ENCODE measurements around the gene CILP.

CILP gene

DNA sequence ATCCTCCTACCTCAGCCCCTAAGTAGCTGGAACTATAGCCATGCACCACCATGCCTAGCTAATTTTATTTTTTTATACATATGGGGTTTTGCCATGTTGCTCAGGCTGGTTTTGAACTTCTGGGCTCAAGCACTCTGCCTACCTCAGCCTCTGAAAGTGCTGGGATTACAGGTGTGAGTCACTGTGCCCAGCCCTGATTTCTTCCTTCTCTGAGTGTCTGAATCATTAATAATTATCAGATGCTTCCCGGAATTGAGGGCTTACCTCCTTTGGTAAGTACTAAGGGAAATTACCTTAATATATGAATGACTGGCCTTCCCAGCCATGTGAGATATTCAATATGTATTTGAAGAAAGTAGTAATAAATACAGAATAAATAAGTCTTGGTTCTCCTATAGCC lies 33.4 kb downstream of the CILP start:
- Histone ChIP-seq H3K9me3 (ENCODE audit: control extremely low read depth in 1 of 5, control insufficient read depth in 4 of 5, insufficient read depth in 2 of 5, low read depth in 1 of 5, low read length in 4 of 5) (no peaks in the 10 kb centered on the region), H3K4me1 (ENCODE audit: control extremely low read depth in 1 of 4, control insufficient read depth in 4 of 4, insufficient read depth in 4 of 4, low read length in 3 of 4) (peaks cover 0 to 8% (median 6%) of the 10 kb centered on the region in 4 experiments), H3K36me3 (ENCODE audit: control insufficient read depth in 4 of 4, insufficient read depth in 4 of 4, low read length in 3 of 4) (peaks cover 14 to 53% (median 34%) of the 10 kb centered on the region in 4 experiments), H3K27me3 (replicated peaks in 2 of 5; ENCODE audit: control insufficient read depth in 4 of 5, insufficient read depth in 5 of 5, low read length in 4 of 5) (no peaks in the 10 kb centered on the region), H3K4me3 (ENCODE audit: control insufficient read depth in 1 of 7, extremely low read depth in 1 of 7, insufficient read depth in 4 of 7, low read depth in 2 of 7, low read length in 6 of 7) (no peak overlapping the region), H3K27ac (ENCODE audit: insufficient read depth in 1 of 2, low read depth in 1 of 2, low read length in 2 of 2, poor library complexity in 1 of 2, severe bottlenecking in 2 of 2) (no peak overlapping the region)
- WGBS (ENCODE audit: insufficient coverage): no CpG with 5 or more reads among the region's 1 CpG
- ChIA-PET POLR2A (interaction anchor here (0.7 kb wide), 1 partner anchor 34 kb away, joined by 3 read pairs; no protein-coding TSS in a partner anchor), CTCF (interaction anchor here (0.7 kb wide), 1 partner anchor 38 kb away, joined by 3 read pairs; no protein-coding TSS in a partner anchor)
- DNase-seq: no peak

DNA sequence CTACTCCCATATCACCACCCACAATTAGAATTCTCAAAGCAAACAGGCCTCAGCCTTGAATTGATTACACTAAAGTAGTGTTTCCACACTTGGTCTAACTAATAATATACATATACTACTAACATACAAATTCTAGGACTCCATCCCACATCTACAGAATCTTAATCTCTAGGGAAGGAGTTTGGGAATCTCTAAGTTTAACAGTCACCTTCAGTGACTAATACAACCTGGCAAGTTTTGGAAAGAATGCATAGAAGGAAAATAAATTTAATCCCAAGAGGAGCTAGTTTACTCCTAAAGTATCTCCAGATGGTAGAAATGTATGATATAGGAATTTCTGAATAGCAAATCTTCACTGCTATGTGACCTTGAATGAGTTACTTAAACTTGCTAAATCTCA lies 35.2 kb downstream of the CILP start:
- no peaks in the 10 kb centered on the region for H3K9me3 ChIP-seq (ENCODE audit: control extremely low read depth in 1 of 5, control insufficient read depth in 4 of 5, insufficient read depth in 2 of 5, low read depth in 1 of 5, low read length in 4 of 5)
- no peaks in the 10 kb centered on the region for H3K27me3 ChIP-seq (replicated peaks in 2 of 5; ENCODE audit: control insufficient read depth in 4 of 5, insufficient read depth in 5 of 5, low read length in 4 of 5)
- H3K36me3 ChIP-seq (ENCODE audit: control insufficient read depth in 4 of 4, insufficient read depth in 4 of 4, low read length in 3 of 4): peaks cover 23 to 71% (median 44%) of the 10 kb centered on the region in 4 experiments
- H3K4me1 ChIP-seq (ENCODE audit: control extremely low read depth in 1 of 4, control insufficient read depth in 4 of 4, insufficient read depth in 4 of 4, low read length in 3 of 4): no peaks in the 10 kb centered on the region
- POLR2A ChIA-PET: no interaction called here
- no peak for DNase-seq
- H3K4me3 ChIP-seq (ENCODE audit: control insufficient read depth in 1 of 7, extremely low read depth in 1 of 7, insufficient read depth in 4 of 7, low read depth in 2 of 7, low read length in 6 of 7): no peak overlapping the region
- peak overlapping the region in 1 of 2 experiments; percentile 2 for H3K27ac ChIP-seq (ENCODE audit: insufficient read depth in 1 of 2, low read depth in 1 of 2, low read length in 2 of 2, poor library complexity in 1 of 2, severe bottlenecking in 2 of 2)
- CTCF ChIA-PET: no interaction called here

DNA sequence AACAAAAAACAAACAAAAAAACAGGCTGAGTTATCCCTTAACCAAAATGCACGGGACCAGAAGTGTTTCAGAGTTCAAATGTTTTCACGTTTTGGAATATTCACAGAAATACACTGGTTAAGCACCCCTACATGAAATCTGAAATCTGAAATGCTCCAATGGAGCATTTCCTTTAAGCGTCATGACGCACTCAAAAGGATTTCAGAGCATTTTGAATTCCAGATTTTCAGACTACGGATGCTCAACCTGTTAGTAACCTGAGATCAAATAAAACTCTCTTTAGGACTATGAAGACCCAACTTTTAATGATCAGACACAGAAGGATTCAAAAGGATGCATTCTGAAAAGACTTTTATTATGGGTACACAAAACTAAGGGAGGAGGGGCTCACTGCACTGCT lies 35.8 kb downstream of the CILP start:
- no peaks in the 10 kb centered on the region for H3K9me3 ChIP-seq (ENCODE audit: control extremely low read depth in 1 of 5, control insufficient read depth in 4 of 5, insufficient read depth in 2 of 5, low read depth in 1 of 5, low read length in 4 of 5)
- H3K4me3 ChIP-seq (ENCODE audit: control insufficient read depth in 1 of 7, extremely low read depth in 1 of 7, insufficient read depth in 4 of 7, low read depth in 2 of 7, low read length in 6 of 7): no peak overlapping the region
- H3K27ac ChIP-seq (ENCODE audit: insufficient read depth in 1 of 2, low read depth in 1 of 2, low read length in 2 of 2, poor library complexity in 1 of 2, severe bottlenecking in 2 of 2): peak overlapping the region in 1 of 2 experiments; percentile 2
- peaks cover 23 to 71% (median 44%) of the 10 kb centered on the region in 4 experiments for H3K36me3 ChIP-seq (ENCODE audit: control insufficient read depth in 4 of 4, insufficient read depth in 4 of 4, low read length in 3 of 4)
- DNase-seq: no peak
- CTCF ChIA-PET: no interaction called here
- no peaks in the 10 kb centered on the region for H3K27me3 ChIP-seq (replicated peaks in 2 of 5; ENCODE audit: control insufficient read depth in 4 of 5, insufficient read depth in 5 of 5, low read length in 4 of 5)
- no peaks in the 10 kb centered on the region for H3K4me1 ChIP-seq (ENCODE audit: control extremely low read depth in 1 of 4, control insufficient read depth in 4 of 4, insufficient read depth in 4 of 4, low read length in 3 of 4)
- POLR2A ChIA-PET: no interaction called here
- WGBS (ENCODE audit: insufficient coverage): 97% methylated on average over 4 of the region's 5 CpGs

DNA sequence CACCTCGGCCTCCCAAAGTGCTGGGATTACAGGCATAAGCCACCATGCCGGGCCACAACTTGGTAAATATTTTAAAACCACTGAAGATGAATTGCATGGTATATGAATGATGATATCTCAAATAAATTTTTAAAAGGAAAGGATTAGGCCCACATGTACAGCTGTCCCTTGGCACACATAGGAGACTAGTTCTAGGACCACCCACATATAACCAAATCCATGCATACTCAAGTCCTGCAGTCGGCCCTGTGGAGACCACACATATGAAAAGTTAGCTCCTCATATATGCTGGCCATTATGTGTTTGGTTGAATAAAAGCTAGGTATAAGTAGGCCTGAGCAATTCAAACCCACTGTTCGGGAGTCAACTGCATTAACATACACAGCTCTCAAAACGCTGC lies 36.8 kb downstream of the CILP start:
- Histone ChIP-seq H3K36me3 (ENCODE audit: control insufficient read depth in 4 of 4, insufficient read depth in 4 of 4, low read length in 3 of 4) (peaks cover 25 to 75% (median 44%) of the 10 kb centered on the region in 4 experiments), H3K27ac (ENCODE audit: insufficient read depth in 1 of 2, low read depth in 1 of 2, low read length in 2 of 2, poor library complexity in 1 of 2, severe bottlenecking in 2 of 2) (no peak overlapping the region), H3K4me3 (ENCODE audit: control insufficient read depth in 1 of 7, extremely low read depth in 1 of 7, insufficient read depth in 4 of 7, low read depth in 2 of 7, low read length in 6 of 7) (no peak overlapping the region), H3K9me3 (ENCODE audit: control extremely low read depth in 1 of 5, control insufficient read depth in 4 of 5, insufficient read depth in 2 of 5, low read depth in 1 of 5, low read length in 4 of 5) (no peaks in the 10 kb centered on the region), H3K4me1 (ENCODE audit: control extremely low read depth in 1 of 4, control insufficient read depth in 4 of 4, insufficient read depth in 4 of 4, low read length in 3 of 4) (no peaks in the 10 kb centered on the region), H3K27me3 (replicated peaks in 2 of 5; ENCODE audit: control insufficient read depth in 4 of 5, insufficient read depth in 5 of 5, low read length in 4 of 5) (no peaks in the 10 kb centered on the region)
- DNase-seq: no peak
- WGBS (ENCODE audit: insufficient coverage): no CpG with 5 or more reads among the region's 5 CpGs
- ChIA-PET POLR2A (no interaction called here), CTCF (no interaction called here)

DNA sequence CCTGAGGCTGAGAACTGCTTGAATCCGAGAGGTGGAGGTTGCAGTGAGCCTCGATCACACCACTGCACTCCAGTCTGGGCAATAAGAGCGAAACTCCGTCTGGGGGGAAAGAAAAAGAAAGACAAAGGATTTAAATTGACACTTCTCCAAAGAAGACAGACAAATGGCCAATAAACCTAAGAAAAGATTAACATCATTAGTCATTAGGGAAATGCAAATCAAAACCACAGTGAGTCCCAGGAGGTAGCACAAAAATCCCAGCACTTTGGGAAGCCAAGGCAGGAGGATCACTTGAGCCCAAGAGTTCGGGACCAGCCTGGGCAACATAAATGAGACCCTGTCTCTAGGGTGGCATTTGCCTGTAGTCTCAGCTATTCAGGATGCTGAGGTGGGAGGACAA lies 38.7 kb downstream of the CILP start:
- no peaks in the 10 kb centered on the region for H3K4me1 ChIP-seq (ENCODE audit: control extremely low read depth in 1 of 4, control insufficient read depth in 4 of 4, insufficient read depth in 4 of 4, low read length in 3 of 4)
- no peak overlapping the region for H3K27ac ChIP-seq (ENCODE audit: insufficient read depth in 1 of 2, low read depth in 1 of 2, low read length in 2 of 2, poor library complexity in 1 of 2, severe bottlenecking in 2 of 2)
- H3K27me3 ChIP-seq (replicated peaks in 2 of 5; ENCODE audit: control insufficient read depth in 4 of 5, insufficient read depth in 5 of 5, low read length in 4 of 5): no peaks in the 10 kb centered on the region
- DNase-seq: no peak
- no peaks in the 10 kb centered on the region for H3K9me3 ChIP-seq (ENCODE audit: control extremely low read depth in 1 of 5, control insufficient read depth in 4 of 5, insufficient read depth in 2 of 5, low read depth in 1 of 5, low read length in 4 of 5)
- H3K4me3 ChIP-seq (ENCODE audit: control insufficient read depth in 1 of 7, extremely low read depth in 1 of 7, insufficient read depth in 4 of 7, low read depth in 2 of 7, low read length in 6 of 7): no peak overlapping the region
- ChIA-PET POLR2A (no interaction called here), CTCF (no interaction called here)
- peaks cover 22 to 64% (median 39%) of the 10 kb centered on the region in 4 experiments for H3K36me3 ChIP-seq (ENCODE audit: control insufficient read depth in 4 of 4, insufficient read depth in 4 of 4, low read length in 3 of 4)
- 100% methylated on average over 3 of the region's 5 CpGs for WGBS (ENCODE audit: insufficient coverage)

DNA sequence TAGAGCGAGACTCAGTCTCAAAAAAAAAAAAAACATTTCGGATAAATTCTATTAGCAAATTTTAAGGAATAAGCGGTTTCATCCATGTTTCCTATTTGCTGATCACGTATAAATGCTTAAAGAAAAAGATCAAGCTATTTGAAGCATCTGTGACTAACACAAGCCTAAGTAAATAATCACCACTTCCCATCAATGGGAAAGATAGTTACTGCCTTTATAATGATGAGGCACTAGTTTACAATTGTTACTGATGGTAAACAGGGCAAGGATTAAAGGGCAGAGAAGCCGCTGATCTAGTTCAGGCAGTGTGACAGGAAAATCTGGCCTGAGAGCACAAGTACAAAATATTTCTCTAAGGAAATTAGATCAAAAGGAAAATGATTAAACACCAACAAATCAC lies 39.8 kb downstream of the CILP start:
- no peak for DNase-seq
- POLR2A ChIA-PET: no interaction called here

DNA sequence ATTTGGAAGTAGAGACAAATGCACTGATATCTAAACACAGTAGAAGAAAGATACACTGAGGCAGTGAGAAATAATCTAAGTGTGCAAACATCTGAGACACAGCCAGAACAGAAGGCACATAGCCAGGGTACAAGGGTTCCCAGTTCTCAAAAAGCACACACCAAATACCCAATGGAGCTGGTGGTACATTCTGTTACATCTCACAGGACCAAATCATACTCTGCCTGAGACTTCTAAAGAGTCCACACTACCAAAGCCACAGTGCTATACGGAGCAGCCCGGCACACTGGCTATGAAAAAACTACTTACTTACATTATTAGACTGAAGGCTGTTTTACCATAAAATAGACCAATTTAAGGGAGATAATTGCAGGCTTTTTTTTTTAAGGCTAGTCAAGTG lies 45.4 kb downstream of the CILP start:
- Histone ChIP-seq H3K9me3 (ENCODE audit: control extremely low read depth in 1 of 5, control insufficient read depth in 4 of 5, insufficient read depth in 2 of 5, low read depth in 1 of 5, low read length in 4 of 5) (no peaks in the 10 kb centered on the region), H3K4me1 (ENCODE audit: control extremely low read depth in 1 of 4, control insufficient read depth in 4 of 4, insufficient read depth in 4 of 4, low read length in 3 of 4) (no peaks in the 10 kb centered on the region), H3K27me3 (replicated peaks in 2 of 5; ENCODE audit: control insufficient read depth in 4 of 5, insufficient read depth in 5 of 5, low read length in 4 of 5) (no peaks in the 10 kb centered on the region), H3K36me3 (ENCODE audit: control insufficient read depth in 4 of 4, insufficient read depth in 4 of 4, low read length in 3 of 4) (peaks cover 5 to 53% (median 30%) of the 10 kb centered on the region in 4 experiments), H3K4me3 (ENCODE audit: control insufficient read depth in 1 of 7, extremely low read depth in 1 of 7, insufficient read depth in 4 of 7, low read depth in 2 of 7, low read length in 6 of 7) (no peak overlapping the region), H3K27ac (ENCODE audit: insufficient read depth in 1 of 2, low read depth in 1 of 2, low read length in 2 of 2, poor library complexity in 1 of 2, severe bottlenecking in 2 of 2) (no peak overlapping the region)
- DNase-seq: no peak
- WGBS (ENCODE audit: insufficient coverage): no CpG with 5 or more reads among the region's 2 CpGs
- ChIA-PET CTCF (no interaction called here), POLR2A (interaction anchor here (0.6 kb wide), 1 partner anchor 9 kb away, joined by 3 read pairs; no protein-coding TSS in a partner anchor)

More for the DNA sequence above, 39.8 kb downstream of the CILP start:
- H3K27ac ChIP-seq (ENCODE audit: insufficient read depth in 1 of 2, low read depth in 1 of 2, low read length in 2 of 2, poor library complexity in 1 of 2, severe bottlenecking in 2 of 2): no peak overlapping the region
- no peaks in the 10 kb centered on the region for H3K9me3 ChIP-seq (ENCODE audit: control extremely low read depth in 1 of 5, control insufficient read depth in 4 of 5, insufficient read depth in 2 of 5, low read depth in 1 of 5, low read length in 4 of 5)
- 88% methylated on average over 1 of the region's 5 CpGs for WGBS (ENCODE audit: insufficient coverage)
- CTCF ChIA-PET: no interaction called here
- no peak overlapping the region for H3K4me3 ChIP-seq (ENCODE audit: control insufficient read depth in 1 of 7, extremely low read depth in 1 of 7, insufficient read depth in 4 of 7, low read depth in 2 of 7, low read length in 6 of 7)
- H3K27me3 ChIP-seq (replicated peaks in 2 of 5; ENCODE audit: control insufficient read depth in 4 of 5, insufficient read depth in 5 of 5, low read length in 4 of 5): no peaks in the 10 kb centered on the region
- no peaks in the 10 kb centered on the region for H3K4me1 ChIP-seq (ENCODE audit: control extremely low read depth in 1 of 4, control insufficient read depth in 4 of 4, insufficient read depth in 4 of 4, low read length in 3 of 4)
- H3K36me3 ChIP-seq (ENCODE audit: control insufficient read depth in 4 of 4, insufficient read depth in 4 of 4, low read length in 3 of 4): peaks cover 22 to 61% (median 35%) of the 10 kb centered on the region in 4 experiments

Data from common myeloid progenitor, CD34-positive (primary cell).